ENCODE data around the gene MYO1E.

DNA sequence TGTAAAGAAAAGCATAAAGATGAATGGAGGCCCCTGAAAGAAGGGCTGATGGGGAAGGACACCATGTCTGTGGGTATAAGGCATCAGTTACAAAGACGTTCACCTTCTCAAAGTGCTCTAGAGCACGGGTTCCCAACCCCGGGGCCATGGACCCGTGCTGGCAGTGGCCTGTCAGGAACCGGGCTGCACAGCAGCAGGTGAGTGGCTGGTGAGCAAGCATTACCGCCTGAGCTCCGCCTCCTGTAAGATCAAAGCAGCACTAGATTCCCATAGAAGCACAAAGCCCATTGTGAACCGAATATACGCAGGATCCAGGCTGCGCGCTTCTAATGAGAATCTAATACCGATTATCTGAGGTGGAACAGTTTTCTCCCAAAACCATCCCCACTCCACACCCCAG is 25.7 kb downstream of the MYO1E start:
- TF ChIP-seq POLR2A (IDR thresholded peaks at IDR 0.05) (no peak), CTCF (IDR thresholded peaks at IDR 0.05) (no peak)
